IPS-NIHi7 (cell line): ENCODE data around the gene SPATA18.
"Not testable (repeated sequence)": the region's sequence is repeated elsewhere in the genome, so short reads cannot be mapped to it uniquely, and the experiment has no call there.

Experiments used
- DNase-seq: peaks from one replicate; pipeline ENCODE4 v3.0.0; 2012; ENCODE audit warnings: mixed read lengths; ENCODE audit errors: extremely low spot score

The SPATA18 gene

GRCh38 chr4:52052475-52052780 is 1.3 kb downstream of the SPATA18 start:
- no peak for DNase-seq

DNA sequence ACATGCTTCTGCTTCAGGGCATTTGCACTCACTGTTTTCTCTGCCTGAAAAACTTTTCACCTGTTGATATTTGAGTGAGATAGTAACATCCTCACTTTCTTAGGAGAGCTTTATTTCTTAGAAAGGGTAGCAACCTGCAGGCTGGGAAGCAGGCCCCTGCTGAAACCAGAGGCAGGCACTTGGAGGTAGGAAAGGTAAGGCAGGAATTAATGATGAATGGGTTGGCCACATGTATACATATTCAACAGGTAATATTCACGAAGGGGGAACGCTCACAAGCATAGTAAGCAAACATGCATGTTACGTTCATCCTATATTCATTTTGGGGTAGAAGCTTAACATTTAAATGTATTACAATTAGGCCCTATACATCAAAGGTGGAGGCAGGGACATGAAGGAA is 3.1 kb downstream of the SPATA18 start:
- no peak for DNase-seq

DNA sequence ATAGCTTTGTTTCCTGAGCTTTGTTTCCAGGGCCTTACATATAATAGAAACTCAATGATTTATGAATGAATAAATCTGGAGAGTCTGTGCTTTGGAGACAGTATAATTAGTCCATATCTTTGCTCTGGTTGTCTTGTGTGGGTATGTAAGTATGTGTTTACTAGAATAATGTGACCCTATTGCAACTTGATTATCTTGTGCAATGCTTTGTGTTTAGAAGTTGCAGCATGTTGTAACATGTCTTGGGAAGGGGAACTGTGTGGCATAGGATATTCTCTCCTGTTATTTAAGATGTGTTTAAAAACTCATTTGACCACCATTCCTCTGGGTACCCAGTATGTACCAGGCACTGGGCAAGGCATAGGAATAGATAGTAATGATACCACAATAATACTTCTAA is 6.1 kb downstream of the SPATA18 start:
- no peak for DNase-seq

DNA sequence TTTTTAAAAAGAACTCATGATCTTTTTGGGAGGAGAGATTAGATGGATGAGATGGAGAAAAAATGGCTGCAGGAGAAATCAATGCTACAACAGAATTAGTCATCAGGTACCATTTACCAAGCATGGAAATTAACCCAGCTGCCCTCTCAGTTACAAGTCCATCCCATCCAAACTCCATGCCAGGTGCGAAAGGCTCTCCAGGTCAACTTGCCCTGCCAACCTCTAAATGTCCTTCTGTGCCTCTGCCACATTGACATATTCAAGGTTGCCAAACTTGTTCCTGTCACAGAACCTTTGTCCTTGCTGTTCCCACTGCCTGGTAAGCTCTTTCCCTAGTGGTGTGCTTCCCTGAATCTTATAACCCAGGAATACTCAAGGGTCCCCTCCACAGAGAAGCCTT is 7.2 kb downstream of the SPATA18 start:
- DNase-seq, result no peak

DNA sequence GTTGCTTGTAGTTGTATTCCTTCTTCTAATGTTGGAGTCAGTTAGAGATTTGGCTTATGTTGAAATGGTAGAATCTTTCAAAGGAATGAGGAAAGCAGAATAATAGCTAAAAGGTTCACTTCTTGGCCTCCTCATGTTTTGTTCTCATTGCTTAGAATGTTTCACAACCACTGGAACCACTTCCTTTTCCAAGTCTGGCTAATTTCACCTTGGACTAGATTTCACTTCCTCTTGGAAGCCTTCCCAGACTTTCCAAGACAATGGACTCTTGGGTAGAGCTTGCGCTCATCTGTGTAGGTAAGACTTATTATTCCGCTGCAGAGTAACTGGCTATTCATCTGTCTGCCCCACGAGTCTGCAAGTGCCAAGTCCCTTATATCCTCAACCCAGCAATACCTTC is 8.3 kb downstream of the SPATA18 start:
- no peak for DNase-seq

DNA sequence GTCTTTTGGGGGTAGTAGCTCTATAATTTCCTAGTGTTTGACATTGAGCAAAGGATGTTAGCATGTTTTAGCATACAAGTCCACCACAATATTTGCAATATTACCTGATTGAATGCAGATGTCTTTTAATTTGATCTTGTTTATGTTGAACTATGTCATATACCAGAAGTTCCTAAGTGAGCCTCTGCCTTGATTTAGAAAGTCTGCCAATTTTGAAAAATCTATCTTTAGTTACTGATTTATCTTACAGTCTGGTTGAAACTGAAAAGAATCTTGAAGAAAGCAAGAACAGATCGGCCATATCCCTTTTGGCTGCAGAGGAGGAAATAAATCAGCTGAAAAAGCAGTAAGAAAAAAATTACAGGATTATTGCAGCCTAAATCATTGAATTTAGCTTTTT is 18.5 kb downstream of the SPATA18 start:
- no peak for DNase-seq

DNA sequence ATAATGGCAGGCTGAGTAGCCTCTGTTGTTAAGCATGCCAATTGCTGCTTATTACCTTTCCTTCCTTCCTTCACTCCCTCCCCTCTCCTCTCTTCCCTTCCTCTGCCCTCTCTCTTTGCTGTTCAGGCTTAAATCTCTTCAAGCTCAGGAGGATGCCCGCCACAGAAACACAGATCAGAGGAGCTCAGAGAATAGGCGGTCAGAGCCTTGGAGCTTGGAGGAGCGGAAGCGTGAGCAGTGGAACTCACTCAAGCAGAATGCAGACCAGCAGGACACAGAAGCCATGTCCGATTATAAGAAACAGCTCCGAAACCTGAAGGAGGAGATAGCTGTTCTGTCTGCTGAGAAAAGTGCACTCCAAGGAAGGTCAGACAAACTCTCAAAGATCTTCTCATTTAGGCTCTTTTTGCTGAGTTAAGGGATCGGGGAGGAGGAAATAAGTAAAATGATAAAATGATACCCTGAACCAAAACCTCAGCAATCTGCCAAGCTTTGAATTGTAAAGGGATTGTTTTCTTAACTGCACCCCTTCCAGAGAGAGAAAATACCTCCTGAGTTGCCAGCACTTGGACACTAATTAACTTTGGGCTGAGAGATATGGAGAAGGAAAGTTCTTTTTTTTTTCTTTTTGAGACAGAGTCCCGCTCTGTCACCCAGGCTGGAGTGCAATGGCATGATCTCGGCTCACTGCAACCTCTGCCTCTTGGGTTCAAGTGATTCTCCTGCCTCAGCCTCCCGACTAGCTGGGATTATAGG is 20.9 kb downstream of the SPATA18 start:
- DNase-seq, result no peak

GRCh38 chr4:52076731-52077130 is 25.6 kb downstream of the SPATA18 start:
- DNase-seq, result peak; percentile 71

- no peak for DNase-seq
Observed at GRCh38 chr4:52079659-52080058, 28.6 kb downstream of the SPATA18 start.

DNA sequence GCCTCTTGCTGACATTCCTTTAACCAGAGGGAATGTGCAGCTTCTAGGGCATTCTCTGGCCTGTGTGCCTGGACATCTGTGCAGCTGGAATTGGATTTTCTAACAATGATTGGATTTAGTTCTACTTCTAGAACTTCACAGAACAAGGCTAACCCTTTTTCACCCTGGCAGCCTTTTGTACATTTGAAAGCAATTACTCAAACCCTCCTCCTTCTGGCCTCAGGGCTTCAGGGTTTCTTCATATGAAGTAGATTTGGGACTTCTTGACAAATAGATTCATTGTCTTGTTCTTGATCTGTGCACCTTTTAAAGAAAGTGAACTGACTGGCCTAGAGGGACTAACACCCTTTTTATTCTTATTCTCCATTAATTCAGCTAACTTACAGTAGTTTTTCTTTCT is 30.1 kb downstream of the SPATA18 start:
- DNase-seq, result no peak

DNA sequence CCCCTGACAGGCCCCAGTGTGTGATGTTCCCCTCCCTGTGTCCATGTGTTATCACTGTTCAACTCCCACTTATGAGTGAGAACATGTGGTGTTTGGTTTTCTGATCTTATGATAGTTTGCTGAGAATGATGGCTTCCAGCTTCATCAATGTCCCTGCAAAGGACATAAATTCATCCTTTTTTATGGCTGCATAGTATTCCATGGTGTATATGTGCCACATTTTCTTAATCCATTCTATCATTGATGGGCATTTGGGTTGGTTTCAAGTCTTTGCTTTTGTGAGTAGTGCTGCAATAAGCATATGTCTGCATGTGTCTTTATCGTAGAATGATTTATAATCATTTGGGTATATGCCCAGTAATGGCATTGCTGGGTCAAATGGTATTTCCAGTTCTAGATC is 35.3 kb downstream of the SPATA18 start:
- DNase-seq, result not testable (repeated sequence)

- no peak for DNase-seq
Observed at GRCh38 chr4:52091801-52092200, 40.7 kb downstream of the SPATA18 start.

DNA sequence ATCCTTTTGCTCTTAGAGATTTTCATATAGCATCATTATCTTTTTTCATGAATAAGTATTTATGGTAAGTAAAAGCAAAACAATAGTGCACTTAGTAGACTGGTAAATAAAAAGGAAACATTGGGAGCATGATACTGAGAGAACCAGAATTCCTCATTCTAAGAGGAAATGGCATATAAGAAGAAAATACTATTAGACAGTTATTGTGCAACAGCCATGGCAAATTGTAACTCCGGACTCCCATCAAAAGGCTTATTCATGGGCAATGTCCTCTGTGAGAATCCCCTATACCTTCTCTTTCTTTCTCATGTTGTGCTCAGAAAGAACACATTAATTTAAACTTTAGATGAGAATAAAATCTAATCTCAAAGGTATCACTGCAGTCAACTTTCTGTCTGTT is 42.4 kb downstream of the SPATA18 start:
- no peak for DNase-seq

GRCh38 chr4:52094376-52095145 is 43.5 kb downstream of the SPATA18 start:
- DNase-seq, result no peak

- DNase-seq, result no peak
Observed at GRCh38 chr4:52095374-52095773, 44.3 kb downstream of the SPATA18 start.

DNA sequence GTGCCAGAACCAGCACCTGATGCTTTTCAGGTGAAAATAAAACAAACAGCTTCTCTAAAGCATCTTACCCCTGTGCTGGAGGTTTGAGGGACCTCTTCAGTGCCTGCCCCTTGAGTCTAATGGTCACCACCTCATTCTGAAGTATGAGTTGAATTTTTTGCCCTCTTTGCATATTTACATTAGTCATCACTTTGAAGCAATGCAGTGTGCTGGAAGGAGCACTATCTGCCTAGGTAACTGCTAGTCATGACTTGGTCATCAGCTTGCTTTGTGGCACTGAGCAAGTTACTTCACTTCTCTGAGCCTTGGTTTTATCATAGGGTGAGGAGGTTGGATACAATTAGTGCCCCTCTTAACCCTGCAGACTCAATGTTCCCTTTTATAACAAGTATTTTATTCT is 44.9 kb downstream of the SPATA18 start:
- DNase-seq, result no peak

GRCh38 chr4:52098618-52099017 is 47.5 kb downstream of the SPATA18 start:
- DNase-seq, result no peak

- DNase-seq, result no peak
Observed at GRCh38 chr4:52099860-52100461, 48.9 kb downstream of the SPATA18 start.

GRCh38 chr4:52102587-52102986 is 51.5 kb downstream of the SPATA18 start:
- no peak for DNase-seq

DNA sequence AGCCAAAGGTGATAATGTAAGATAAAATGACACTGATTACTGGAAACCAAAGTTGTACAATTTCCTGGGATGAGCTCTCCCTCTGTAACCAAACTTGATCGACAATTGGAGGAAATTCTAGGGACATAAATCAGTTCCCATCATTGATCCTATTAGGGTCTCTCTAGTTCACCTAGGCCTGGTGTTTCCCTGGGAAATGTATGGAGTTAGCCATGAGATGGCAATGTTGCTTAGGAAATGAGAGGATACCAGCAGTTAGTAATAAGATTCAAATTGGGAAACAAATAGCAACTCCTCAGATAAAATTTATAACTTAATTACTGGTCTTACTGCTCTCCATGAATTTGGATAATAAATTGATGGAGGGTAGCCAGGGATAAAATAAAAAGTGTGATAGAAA is 52.2 kb downstream of the SPATA18 start:
- DNase-seq, result peak; percentile 35

- DNase-seq, result no peak
Observed at GRCh38 chr4:52105276-52105675, 54.2 kb downstream of the SPATA18 start.

- DNase-seq, result no peak
Observed at GRCh38 chr4:52106191-52106590, 55.1 kb downstream of the SPATA18 start.

- no peak for DNase-seq
Observed at GRCh38 chr4:52106660-52107059, 55.6 kb downstream of the SPATA18 start.
